ENCODE data around the gene DTD1. TPM values are rescaled to one million over a fixed set of nuclear protein-coding genes. Genes with fewer than 3 reads are reported as not detected.

The DTD1 gene, protein sequence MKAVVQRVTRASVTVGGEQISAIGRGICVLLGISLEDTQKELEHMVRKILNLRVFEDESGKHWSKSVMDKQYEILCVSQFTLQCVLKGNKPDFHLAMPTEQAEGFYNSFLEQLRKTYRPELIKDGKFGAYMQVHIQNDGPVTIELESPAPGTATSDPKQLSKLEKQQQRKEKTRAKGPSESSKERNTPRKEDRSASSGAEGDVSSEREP
- 10 to 100 TPM in 11 of 12 donors, not detected in 1; 14.5 to 32.0 (median 18.1) TPM for polyA plus RNA-seq (ENCODE audit: insufficient read length in 12 of 12)
- long read RNA-seq, donor 1, transcript DTD1-201 (6 exons, 1,387 nt): major isoform, 17 of 48 reads
- long read RNA-seq, donor 1, partial matches to known transcripts: 29 of 48 reads
- long read RNA-seq, donor 1, other reads (novel, unspliced or antisense): 0 of 48 reads
- long read RNA-seq, donor 2, transcript DTD1-201 (6 exons, 1,387 nt): major isoform, 7 of 19 reads
- long read RNA-seq, donor 2, partial matches to known transcripts: 11 of 19 reads
- long read RNA-seq, donor 2, other reads (novel, unspliced or antisense): 0 of 19 reads
- long read RNA-seq, donor 3, partial matches to known transcripts: 5 of 9 reads
- long read RNA-seq, donor 3, other reads (novel, unspliced or antisense): 0 of 9 reads
- long read RNA-seq, donor 4, partial matches to known transcripts: 0 of 2 reads
- long read RNA-seq, donor 4, other reads (novel, unspliced or antisense): 0 of 2 reads
- long read RNA-seq, donor 5, transcript DTD1-201 (6 exons, 1,387 nt): major isoform, 12 of 13 reads
- long read RNA-seq, donor 5, partial matches to known transcripts: 0 of 13 reads
- long read RNA-seq, donor 5, other reads (novel, unspliced or antisense): 0 of 13 reads
- long read RNA-seq, donor 6, transcript DTD1-201 (6 exons, 1,387 nt): major isoform, 6 of 17 reads
- long read RNA-seq, donor 6, partial matches to known transcripts: 11 of 17 reads
- long read RNA-seq, donor 6, other reads (novel, unspliced or antisense): 0 of 17 reads
- long read RNA-seq, donor 7, transcript DTD1-201 (6 exons, 1,387 nt): major isoform, 6 of 6 reads
- long read RNA-seq, donor 7, partial matches to known transcripts: 0 of 6 reads
- long read RNA-seq, donor 7, other reads (novel, unspliced or antisense): 0 of 6 reads
- long read RNA-seq, donor 8, transcript DTD1-201 (6 exons, 1,387 nt): major isoform, 12 of 12 reads
- long read RNA-seq, donor 8, partial matches to known transcripts: 0 of 12 reads
- long read RNA-seq, donor 8, other reads (novel, unspliced or antisense): 0 of 12 reads
- long read RNA-seq, donor 9, transcript DTD1-201 (6 exons, 1,387 nt): major isoform, 7 of 7 reads
- long read RNA-seq, donor 9, partial matches to known transcripts: 0 of 7 reads
- long read RNA-seq, donor 9, other reads (novel, unspliced or antisense): 0 of 7 reads
- long read RNA-seq, donor 10, transcript DTD1-201 (6 exons, 1,387 nt): major isoform, 15 of 15 reads
- long read RNA-seq, donor 10, partial matches to known transcripts: 0 of 15 reads
- long read RNA-seq, donor 10, other reads (novel, unspliced or antisense): 0 of 15 reads
- long read RNA-seq, donor 11, transcript DTD1-201 (6 exons, 1,387 nt): major isoform, 9 of 27 reads
- long read RNA-seq, donor 11, partial matches to known transcripts: 18 of 27 reads
- long read RNA-seq, donor 11, other reads (novel, unspliced or antisense): 0 of 27 reads

DNA sequence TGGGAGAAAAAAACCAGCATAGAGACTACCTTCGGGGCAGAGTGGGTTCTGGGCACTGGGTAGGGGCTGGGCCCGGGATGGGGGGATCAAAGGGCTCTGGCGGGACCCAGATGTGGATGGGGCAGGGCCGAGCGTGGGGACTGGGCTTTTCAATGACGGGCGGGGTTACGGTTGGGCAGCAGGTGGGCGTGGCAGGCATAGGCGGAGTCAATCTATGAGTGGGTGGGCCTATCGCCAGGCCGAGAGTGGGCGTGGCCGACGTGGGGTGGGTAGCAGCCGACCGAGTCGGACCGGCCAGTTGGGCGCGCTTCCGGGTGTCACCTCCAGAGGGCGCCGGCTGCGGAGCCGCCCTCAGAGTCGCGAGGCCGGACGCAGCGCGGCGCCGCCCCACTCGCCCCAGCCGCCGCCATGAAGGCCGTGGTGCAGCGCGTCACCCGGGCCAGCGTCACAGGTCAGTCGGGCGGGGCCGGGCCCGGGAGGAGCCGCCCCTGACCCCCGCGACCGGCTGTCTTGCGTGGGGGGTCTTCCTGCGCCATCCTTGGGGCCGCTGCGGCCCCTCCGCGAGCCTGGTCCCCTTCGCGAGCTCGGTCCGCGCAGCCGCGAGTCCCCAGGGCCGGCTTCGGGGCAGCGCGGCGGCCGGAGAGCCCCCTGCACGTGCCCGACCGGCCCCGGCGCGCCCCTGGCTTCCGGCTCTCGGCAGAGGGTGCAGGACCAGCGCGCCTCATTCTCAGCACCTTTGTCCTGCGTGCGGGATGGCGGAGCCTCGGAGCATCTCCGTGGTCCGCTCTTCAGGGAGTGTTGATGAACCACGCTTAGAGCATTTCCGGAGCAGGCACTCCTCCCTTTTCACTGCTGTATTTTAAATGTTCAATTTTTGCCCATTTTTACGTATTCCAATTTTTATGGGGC lies at the start of gene DTD1:
Gene DTD1, plus strand, starts transcription at position 390 of the 909 bp plus-strand sequence. Its CDS starts 19 bp downstream, at position 409.
- peak; percentile 80 for DNase-seq

DNA sequence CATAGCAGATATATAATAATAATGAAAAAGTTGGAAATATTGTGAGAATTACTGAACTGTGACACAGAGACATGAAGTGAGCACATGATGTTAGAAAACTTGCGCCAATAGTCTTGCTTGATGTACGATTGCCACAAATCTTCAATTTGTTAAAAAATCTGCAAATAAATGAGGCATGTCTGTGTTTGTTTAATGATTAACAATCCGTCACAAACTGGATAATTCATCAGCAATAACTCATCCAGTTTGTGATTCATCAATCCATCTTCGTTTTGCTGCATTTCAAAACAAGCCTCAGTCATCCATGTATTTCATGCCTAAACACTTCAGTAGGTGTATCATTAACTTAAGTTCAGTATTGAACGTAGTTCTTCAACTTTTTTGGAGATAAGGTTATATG lies 46.1 kb upstream of the DTD1 start:
- DNase-seq: no peak

DNA sequence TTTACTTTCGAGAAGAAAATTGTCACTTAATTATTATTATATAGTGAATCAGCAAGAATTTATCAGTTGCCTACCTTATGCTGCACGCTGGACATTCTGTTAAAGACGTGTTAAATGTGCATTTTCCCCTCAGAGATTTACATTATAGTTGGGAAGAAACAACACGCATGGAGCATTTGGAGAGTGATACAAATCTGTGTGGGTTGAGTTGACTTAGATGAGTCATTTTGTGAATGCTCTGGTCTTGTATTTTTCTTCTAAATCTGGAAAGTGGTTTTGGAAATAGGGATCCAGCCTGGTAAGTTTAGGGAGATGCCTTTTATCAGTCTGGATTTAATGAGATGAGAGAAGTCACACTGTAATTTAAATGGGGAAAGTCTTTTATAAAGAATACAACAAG lies 44.6 kb upstream of the DTD1 start:
- no peak for DNase-seq

DNA sequence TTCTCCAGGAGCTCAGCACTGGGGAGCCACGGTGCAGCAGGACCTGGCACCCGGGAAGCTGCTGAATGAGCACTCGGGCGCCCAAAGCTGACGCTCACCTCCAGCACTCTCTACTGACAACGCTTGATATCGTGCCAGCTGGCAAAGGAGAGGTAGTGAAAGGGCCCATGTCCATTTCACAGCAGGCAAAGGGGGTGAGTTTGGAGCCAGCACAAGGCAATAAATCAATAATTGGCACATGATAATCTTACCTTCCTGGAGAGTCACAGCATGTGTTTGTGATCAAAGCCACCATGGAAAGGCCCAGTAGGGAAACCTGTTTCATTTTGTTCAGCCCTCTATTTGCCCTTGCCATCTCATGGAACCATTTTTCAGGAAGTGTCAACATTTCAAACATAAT lies 43.9 kb upstream of the DTD1 start:
- no peak for DNase-seq

DNA sequence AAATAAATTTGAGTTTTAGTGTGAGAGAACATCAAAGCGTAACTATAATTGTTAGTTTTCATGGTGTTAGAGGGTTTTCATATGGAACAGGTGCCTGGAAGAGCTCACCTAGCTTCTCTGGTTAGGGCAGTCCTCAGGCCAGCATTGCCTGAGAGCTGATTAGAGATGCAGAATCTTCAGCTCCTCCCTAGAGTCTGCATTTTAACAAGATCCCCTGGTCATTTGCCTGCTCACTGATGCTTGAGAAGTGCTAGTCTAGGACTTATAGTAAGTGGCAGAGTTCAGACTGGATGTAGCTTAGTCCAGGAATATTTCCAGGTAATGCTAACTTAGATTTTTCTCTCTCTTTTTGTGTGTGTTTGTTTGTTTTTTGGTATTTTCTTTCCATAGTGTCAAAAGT lies 42.3 kb upstream of the DTD1 start:
- DNase-seq: no peak

DNA sequence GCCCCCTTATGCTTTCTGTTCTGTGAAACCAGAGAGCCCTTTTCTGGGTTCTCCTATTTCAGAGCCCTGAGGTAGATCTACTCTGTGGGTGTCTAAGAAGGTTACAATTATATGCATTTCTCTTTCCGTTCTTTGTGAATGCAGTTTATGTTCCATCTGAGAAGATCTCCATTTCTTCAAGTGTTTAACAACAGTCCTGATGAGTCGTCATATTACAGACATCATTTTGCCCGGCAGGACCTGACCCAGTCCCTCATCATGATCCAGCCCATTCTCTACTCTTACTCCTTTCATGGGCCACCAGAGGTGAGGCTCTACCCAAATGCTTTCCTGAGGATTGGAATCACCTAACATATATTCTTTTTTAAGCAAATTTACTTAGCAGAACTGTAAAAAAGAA lies 39.4 kb upstream of the DTD1 start:
- DNase-seq: no peak

DNA sequence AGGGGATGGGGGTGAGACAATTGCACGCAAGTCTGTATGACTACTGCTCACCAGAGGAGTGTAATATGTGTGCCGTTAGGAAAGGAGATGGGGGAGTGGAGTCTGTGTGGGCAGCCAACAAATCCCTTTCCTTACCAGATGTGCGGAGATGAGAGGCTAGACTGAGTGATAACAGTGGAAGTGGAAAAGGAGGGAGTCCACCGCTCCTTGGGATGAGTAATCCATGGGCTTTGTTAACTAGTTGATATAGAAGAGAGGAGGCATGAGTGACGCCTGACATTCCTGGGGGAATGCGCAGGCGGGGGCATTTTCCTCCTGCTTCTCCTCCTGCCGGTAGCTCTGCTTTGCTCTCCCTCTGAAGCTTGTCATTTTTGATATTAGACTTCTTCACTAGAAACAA lies 34.1 kb upstream of the DTD1 start:
- DNase-seq: no peak

DNA sequence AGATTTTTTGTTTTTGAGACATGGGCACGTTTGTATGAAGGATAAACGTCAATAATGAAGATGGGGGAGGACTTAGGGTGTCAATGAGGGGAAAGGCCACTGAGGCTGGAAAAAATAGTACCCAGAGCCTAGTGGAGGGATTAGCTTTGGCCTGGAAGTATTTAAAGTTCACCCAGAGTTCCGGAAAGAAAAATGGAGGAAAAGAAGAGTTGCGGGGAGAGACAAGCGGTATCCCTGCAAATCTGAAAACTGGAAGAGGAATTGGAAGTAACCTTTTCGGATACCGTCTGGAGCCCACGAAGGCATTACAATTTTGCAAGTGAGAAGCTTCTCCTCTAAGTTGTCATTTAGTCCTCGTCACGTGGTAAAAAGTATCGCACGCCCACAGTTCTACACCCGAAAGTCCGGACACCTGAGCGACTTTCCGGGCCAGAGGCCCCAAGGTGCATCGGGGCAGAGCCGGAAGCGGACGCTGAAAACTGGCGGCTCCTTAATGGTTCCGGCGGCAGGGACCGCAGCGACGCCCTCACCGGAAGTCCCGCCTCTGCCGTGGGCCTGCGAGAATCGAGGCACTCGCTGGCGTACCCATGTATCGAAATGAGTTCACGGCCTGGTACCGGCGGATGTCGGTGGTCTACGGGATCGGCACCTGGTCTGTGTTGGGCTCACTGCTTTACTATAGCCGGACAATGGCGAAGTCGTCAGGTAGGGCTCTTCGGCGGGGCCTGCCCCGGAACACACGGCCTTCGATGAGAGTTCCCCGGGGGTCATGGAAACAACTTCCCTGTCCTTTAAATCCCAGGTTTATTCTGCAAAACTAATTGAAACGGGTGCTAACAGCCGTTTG lies 20.7 kb upstream of the DTD1 start, which contains the start of gene SMIM26:
Gene SMIM26, plus strand, starts transcription at position 541 of the 847 bp plus-strand sequence. Its CDS starts 47 bp downstream, at position 588.
- DNase-seq: peak; percentile 94

DNA sequence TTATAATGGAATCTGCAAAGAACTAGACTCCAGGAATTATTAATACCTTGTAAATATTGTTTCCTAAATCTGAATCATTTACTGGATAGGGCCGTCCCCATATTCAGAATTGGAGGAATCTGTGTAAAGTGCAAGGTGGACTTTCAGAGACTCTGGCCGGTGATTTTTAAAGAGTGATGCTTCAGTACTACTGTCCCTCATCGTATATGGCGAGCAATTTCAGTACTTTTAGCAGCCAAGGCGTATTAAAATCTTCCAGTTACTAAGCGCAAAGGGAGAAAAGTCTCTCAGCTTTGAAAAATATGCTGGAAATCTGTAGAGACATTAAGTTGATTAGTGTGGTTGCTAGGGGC lies 20.1 kb upstream of the DTD1 start:
- DNase-seq: no peak

DNA sequence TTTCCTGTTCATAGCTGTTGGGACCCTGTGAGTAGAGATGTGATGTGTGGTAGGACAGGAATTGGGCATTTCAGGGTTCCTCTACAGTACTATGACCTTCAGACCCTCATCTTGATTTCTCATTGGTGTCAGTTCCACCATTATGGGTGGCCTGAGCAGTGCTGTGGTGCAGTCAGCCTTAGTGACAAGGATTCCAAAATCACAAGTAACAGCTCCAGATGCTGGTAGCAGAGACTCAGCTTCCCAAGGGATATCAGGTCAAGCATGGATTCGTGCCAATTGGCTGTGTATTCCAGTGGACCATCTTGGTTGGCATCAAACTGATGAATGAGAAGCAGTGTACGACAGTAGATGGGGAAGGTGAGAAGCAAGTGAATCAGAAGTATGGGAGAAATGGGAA lies 16.8 kb upstream of the DTD1 start:
- DNase-seq: no peak

DNA sequence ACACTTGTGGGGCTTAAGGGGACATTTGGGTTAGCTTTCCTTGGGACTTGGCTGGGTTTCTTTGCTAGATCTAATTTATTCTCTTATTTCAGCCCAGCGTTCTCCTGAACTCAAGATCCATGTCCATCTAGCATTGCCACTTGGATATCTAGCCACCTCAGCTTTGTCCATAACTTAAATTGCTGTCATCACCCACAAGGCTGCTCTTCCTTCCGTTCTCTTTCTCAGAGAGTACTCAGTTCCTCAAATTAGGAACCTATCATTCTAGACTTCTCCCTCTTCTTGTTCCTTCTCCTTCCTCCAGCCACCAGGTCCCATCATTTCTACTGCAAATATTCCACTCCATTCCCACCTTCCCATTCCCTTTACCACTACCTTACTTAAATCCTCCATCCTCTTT lies 16.3 kb upstream of the DTD1 start:
- DNase-seq: no peak

DNA sequence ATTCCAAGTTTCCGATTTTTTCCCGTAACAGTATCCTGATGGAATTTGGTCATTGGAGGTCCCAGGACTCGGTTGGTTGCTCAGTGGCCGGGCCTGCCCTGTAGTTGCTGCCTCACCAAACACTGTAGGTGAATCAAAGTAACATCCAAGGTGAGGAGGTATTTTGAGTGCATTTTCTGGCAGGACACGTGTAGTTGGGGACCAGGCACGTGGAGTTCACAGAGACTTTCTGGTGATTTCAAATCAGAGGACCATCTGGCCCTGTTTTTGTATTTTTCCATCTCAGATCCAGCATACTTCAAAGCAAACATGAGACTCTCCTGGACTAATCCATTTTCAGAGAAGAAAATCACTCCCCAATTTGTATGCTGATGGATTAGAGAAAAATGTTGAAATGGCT lies 9.9 kb upstream of the DTD1 start:
- DNase-seq: no peak

DNA sequence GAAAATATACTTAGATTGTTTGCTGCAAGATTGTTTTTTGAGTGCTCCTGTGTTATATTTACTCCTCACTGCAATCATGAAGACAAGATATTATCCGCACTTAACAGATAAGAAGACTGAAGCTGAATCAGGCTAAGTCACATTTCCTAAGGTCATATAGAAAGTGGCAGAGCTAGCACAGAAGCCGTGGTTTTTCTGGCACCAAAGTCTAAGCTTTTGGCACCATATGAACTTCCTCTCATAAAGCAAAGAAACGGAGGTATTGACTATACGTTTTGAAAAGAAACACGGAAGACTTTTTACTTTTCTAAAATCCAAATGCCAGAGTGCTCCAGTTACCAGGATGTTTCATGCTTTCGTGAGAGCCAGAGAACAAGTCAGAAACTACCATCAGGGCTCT lies 9.3 kb upstream of the DTD1 start:
- DNase-seq: no peak

DNA sequence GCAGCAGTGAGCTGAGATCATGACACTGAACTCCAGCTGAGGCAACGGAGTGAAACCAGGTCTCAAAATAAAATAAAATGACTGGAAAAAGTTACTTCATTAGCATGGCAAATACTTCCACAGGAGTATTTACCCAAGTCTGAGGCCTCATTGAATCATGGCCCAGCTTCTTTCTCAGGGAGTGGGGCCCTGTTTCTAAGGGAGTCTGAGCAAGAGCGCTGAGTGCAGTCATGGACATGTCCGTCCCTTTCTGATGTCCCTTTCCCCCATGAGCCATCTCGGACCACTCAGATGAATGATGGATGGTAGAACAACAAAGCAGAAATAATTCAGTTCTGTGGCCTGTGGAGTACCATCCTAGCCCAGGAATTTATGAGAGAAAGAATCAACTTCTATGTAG lies 7.8 kb upstream of the DTD1 start:
- DNase-seq: no peak

DNA sequence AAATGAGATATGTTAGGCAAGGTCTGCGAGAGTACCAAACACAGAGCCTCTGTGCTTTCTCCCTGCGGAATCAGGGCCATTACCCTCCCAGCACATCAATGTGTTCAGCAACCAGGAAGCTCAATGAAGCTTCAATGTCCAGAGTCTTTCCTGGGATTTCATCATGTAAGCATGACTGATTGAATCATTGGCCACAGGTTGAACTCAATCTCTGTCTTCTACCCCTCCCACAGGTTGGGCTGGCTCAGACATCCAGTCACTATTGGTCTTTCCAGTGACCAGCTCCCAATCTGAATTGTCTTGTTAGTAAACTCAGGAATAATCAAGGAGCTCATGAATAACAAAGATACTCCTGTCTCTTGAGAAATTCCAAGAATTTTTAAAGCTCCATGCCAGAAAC lies 2.7 kb upstream of the DTD1 start:
- DNase-seq: no peak

DNA sequence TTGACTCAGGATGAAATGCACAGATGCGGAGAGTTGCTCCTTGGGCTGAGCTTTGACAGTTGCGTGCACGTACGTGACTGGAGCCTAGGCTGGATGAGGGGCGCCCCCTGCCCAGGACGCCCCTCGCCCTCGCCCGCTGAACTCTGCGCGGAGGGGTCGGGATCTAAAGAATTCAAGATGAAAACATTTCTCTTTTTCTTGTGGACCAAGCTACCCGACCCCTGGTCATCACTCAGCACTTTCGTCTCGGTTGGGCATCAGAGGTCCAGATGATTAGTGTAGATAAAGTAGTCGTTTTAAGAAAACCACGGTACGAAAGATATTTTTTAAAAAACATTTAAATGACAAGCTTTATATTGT lies 700 bp downstream of the DTD1 start:
- DNase-seq: no peak

DNA sequence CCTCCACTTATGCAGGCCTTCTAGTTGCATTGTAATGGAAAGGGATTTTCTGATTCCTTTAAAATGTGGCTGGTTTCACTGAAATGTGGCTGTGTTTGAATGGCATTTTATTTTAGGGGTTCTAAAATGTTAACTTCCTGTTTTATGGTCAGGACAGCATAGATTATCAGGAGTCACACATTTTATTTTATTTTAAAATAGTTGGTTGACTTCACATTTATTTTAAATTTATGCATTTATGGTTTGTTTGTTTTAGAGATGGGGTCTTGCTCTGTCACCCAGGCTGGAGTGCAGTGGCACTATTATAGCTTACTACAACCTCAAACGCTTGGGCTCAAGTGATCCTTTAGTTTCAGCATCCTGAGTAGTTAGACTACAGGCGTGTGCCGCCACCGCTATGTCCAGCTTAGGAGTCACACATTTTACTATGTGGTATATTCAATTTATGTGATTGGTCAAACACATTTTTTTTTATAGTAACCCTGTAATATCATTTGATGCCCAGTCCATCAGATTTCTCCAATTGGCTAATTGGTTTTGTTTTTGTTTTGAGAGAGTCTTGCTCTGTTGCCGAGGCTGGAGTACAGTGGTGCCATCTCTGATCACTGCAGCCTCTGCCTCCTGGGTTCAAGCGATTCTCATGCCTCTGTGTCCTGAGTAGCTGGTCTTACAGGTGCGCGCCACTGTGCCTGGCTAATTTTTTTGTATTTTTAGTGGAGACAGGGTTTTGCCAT lies 2.3 kb downstream of the DTD1 start:
- no peak for DNase-seq

DNA sequence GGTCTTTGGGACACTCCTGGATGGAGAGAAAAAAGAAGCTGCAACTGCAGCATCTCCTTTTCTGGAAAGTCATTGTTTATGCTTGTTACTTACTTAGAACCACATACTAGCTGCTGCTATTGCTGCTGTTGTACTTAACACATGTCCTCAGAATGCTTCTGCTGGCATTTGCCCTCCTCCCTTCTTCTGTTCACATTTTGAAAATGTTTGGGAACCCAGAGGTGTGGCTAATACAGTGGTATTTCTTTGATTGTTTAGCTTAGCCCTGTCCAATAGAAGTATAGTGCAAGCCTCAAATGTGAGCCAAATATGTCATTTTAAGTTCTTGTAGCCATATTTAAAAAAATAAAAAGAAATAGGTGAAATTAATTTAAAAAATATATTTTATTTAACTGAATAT lies 8.4 kb downstream of the DTD1 start:
- no peak for DNase-seq

DNA sequence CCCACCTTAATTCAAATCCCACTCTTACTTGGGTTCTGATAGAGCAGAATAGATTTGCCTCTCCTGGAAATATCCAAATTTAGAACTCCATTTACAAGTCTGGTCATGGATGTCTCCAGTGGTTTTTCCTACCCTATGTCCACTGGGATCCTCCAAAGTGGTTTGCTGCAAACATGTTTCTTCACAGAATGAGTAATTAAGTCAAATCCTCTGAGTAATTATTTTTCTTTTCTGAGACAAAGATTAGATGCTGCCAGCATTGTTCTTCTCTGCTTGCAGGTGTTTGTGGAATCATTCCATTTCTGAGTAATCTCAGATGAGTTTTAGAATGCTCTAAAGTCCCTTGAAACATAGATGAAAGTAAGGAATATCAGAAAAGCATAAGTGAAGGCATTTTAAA lies 21.9 kb downstream of the DTD1 start:
- no peak for DNase-seq

Measured in muscle of arm (tissue), 14 donors.